HG03280 (cell line): Measurements from ENCODE around the gene MBNL2.

Experiments
- ATAC-seq: cut with Tn5 transposase; IDR thresholded peaks from one replicate; pipeline ENCODE4 v1.9.1; 2021; ENCODE audit warnings: mild to moderate bottlenecking, moderate library complexity; ENCODE audit not compliant: unreplicated experiment

The MBNL2 gene, protein sequence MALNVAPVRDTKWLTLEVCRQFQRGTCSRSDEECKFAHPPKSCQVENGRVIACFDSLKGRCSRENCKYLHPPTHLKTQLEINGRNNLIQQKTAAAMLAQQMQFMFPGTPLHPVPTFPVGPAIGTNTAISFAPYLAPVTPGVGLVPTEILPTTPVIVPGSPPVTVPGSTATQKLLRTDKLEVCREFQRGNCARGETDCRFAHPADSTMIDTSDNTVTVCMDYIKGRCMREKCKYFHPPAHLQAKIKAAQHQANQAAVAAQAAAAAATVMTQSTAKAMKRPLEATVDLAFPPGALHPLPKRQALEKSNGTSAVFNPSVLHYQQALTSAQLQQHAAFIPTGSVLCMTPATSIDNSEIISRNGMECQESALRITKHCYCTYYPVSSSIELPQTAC

GRCh38 chr13:97221989-97222700 lies at the start of gene MBNL2:
Gene MBNL2, plus strand, starts transcription at chr13:97222333. Its CDS starts 53,903 bp downstream, at chr13:97276236.
- peak; percentile 99 for ATAC-seq

DNA sequence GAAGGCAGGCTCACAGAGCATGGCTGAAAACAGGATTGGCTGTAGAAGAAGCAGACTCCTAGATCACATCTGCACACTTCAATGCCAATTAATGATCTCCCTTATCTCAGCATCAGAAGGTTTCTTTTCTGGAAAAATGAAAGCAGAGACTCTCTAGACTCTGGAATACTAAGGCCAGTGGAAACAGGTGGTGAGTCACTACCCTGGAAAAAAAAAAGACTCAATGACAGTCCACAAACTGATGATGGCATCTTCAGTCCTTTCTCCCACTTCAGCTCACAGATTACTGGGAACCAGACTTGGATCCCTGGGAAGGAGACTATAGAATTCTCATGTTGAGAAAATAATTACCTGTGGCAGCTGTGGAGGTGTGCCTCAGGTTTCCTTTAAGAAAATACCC lies 47.5 kb upstream of the MBNL2 start:
- ATAC-seq = no peak

DNA sequence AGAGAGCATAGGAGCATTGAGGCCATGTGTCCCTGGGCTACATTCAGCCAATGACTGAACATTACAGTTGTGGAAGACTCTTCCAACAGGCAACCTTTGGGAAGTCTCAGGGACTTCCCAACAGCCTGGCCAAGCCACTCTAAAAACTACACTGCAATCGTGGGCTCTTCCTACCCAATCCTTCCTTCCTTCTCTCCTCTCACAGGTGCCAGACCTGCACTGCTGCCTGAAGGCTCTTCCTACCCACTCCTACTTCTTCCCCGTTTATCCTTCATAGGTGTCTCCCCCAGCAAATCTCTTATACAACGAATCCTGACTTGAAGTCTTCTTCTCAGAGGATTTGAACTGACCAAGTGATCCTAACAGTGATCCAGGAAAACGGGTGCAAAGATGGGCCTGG lies 47.1 kb upstream of the MBNL2 start:
- no peak for ATAC-seq

DNA sequence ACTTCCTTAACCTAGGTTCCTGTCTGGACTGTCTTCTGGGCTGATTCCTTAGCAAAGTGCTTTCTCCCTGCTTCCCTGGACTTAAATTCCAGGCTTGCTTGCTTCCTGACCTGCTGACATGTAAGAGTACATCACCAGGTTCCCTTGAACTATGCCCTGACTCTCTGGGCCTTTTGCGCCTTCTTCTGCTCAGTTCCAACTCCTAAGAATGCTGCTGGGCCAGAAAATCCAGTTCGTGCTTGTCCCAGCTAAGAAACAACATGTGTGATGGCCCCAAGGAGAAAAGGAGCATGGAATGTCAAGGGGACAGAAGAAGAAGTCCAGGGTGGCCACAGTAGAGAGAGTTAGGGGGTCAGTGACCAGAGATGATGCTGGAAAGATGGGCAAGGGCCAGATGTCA lies 42.6 kb upstream of the MBNL2 start:
- ATAC-seq = no peak

GRCh38 chr13:97182111-97182890 lies 39.8 kb upstream of the MBNL2 start:
- no peak for ATAC-seq

DNA sequence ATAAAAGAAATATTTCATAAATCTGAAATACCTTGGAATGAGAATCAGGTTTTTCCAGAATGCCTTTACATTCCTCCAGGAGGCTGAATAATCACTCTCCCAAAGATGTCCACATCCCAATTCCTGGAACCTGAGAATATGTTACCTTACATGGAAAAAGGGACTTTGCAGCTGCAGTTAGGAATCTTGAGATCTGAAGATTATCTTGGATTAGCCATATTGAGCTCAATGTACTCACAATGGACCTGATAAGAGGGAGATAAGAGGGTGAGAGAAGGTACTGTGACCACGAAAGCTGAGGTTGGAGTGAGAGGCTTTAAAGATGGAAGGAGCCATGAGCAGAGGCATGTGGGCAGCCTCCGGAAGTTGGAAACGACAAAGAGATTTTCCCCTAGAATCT lies 36.8 kb upstream of the MBNL2 start:
- ATAC-seq = no peak

DNA sequence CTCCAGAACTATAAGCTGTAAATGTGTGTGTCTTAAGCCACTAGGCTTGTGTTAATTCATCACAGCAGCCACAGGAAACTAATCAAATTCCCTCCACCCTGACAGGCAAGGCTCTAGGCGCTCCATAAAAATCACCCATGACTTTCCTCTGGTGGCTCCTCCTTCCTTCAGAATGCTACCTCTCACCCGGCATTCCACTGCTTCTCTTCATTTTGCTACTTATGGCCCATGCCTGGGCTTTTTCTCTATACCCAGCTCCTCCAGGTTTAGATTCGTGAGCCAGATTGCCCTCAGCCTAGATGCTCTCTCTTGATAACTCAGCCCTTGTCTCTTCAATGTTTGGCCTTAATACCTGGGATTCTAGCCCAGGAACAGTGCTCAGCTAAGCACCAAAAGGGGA lies 36.4 kb upstream of the MBNL2 start:
- no peak for ATAC-seq

GRCh38 chr13:97188207-97188606 lies 33.9 kb upstream of the MBNL2 start:
- ATAC-seq = no peak

GRCh38 chr13:97189928-97190327 lies 32.2 kb upstream of the MBNL2 start:
- no peak for ATAC-seq

DNA sequence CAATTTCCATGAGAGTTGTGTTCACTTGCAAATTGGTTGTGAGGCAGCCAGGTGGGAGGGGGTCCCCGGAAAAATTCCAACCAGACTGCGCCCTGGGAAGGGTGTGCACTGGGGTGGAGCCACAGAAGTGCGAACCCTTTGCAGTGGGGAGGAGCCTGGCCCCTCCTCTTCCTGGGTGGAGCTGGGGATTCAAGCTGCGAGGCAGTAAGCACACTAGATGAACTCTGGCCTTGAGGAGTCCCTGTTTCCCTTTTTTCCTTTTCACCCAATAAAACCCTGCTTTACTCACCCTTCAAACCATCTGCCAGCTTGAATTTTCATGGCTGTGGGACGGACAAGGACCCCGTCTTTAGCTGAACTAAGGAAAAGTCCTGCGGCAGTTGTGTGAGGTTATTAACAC lies 31.0 kb upstream of the MBNL2 start:
- ATAC-seq = no peak

DNA sequence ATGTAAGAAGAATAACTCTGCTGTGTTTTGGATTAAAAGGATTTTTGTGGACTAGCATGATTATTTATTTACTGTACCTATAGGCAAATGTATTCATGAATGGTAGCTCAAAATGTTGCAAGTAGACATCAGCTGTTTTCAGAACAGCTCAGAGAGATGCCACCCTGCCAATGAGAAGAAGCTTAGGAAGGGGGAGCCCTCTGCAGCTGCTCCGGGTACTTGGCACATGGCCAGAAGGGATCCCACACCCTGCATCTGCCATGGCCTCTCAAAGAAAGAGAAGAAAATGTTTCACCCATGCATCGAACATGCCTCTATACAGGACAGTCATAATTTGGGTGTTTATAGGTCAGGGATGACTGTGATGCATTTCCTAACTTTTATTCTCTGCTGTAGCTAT lies 30.5 kb upstream of the MBNL2 start:
- no peak for ATAC-seq

DNA sequence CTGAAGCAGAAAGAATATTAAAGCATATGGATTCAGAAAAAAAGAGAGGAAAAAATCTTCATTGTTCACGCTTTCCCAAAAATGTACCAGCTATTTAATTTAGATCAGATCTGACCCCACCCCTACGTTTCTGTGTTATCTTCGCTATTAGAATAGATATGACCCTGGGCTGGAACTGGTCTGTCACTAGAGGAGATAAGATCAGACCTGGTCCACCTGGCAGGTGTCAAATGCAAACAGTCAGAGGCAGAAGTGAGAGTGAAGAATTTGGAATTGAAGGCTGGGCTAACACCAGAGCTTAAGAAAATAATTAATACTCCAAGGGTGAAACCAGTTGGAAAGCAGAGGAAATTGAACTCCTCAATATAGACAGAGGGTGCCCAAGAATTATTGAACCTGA lies 30.0 kb upstream of the MBNL2 start:
- ATAC-seq = no peak

DNA sequence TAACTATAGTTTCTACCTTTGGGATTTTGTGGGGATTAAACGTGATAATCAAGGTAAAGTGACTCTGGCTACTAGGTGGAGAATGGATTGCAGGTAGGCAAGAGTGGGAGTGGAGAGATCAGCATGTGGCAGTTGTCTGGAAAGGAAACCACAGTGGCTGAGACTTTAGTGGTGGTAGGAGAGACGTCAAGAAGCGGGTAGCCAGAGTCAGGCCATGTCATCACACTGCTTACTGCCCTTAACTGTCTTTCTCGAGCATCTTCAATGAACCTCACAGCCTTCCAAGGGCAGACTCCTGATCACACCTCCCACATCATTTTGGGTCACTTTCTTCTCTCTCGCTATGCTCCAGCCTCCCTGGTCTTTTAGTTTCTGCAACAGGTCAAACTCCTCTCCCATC lies 28.6 kb upstream of the MBNL2 start:
- ATAC-seq = no peak

DNA sequence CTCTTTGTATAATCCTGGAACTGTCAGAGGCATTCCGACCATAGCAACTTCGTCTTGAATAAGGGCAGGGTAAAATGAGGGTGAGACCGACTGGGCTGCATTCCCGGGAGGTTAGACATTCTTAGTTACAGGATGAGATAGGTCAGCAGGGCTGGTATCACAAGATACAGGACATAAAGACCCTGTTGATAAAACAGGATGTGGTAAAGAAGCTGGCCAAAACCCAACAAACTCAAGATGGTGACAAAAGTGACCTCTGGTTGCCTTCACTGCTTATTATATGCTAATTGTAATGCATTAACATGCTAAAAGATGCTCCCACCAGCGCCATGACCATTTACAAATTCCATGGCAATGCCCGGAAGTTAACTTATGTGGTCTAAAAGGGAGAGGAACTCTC lies 27.7 kb upstream of the MBNL2 start:
- ATAC-seq = no peak

GRCh38 chr13:97196340-97196739 lies 25.8 kb upstream of the MBNL2 start:
- ATAC-seq = no peak

GRCh38 chr13:97198753-97199152 lies 23.4 kb upstream of the MBNL2 start:
- no peak for ATAC-seq

DNA sequence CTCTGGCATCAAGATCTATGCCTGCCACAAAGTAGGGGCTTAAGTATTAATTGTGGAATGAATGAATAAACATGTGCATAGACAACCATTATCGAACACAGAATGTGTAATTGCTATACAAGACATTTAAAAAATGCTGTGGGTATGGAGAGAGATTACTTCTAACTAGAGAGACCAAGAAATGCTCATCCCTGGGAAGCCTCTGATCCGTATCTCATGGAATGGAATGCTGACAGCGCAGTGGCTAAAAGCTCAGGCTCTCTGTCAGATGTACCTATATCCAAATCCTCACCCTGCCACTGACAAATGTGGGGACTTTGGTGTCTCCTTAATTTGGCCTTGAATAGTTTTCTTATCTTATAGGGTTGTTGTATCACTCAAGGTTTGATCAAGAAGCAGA lies 22.7 kb upstream of the MBNL2 start:
- no peak for ATAC-seq

- no peak for ATAC-seq
These were observed 21.8 kb upstream of the MBNL2 start for GRCh38 chr13:97200081-97200942.

DNA sequence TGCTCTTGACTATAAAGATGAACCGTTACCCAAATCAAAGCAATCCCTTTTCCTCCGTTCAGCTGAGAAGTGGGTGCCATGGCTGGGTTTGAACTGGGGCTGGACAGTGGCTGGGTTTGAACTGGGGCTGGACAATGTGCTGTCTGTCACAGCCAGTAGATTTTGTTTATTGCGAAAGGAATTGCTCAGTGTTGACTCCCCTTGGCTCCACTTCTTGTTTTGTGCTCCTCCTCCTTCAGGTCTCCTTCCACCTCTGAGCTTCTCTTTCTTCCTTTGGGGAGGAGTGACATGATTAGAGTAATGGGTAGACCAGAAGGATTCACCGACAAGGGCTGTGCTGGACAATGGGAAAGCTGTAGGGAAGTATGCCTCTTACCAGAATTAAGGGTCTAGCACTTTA lies 19.4 kb upstream of the MBNL2 start:
- no peak for ATAC-seq

- ATAC-seq = no peak
These were observed 16.7 kb upstream of the MBNL2 start for GRCh38 chr13:97205465-97205864.

- no peak for ATAC-seq
These were observed 16.2 kb upstream of the MBNL2 start for GRCh38 chr13:97205982-97206381.
